ENCODE data around the gene ZNF592.

The ZNF592 gene

DNA sequence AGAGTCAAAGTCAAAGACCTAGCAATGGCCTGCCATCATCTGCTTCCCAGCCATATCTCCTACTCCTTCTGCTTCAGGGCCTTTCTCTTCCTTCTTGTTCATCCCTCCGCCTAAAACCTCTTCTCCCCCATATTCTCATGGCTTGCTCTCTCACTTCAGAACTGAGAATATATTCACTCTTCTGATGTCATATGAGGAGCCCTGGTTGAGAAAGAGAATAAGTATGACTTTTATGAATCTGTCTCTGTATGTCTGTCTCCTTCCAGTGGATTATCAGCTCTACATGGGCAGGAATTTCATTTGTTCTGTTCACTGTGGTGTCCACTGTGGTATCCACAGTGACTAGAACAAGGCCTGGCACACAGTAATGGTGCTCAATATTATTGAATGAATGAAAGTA is 11.8 kb downstream of the ZNF592 start:
- 100% methylated on average over 1 of the region's 1 CpG for WGBS, 2 experiments
- no peaks in the 10 kb centered on the region for H3K4me1 ChIP-seq (ENCODE audit: control insufficient read depth, insufficient read depth, low read length)
- H3K36me3 ChIP-seq (ENCODE audit: control insufficient read depth, insufficient read depth, low read length): no peaks in the 10 kb centered on the region
- no peak overlapping the region for H3K27ac ChIP-seq (ENCODE audit: insufficient read depth, low read depth, low read length, poor library complexity, severe bottlenecking)
- no peak overlapping the region for H3K4me3 ChIP-seq (ENCODE audit: insufficient read depth, low read depth, low read length)
- H3K27me3 ChIP-seq (ENCODE audit: control insufficient read depth, insufficient read depth, low read length, poor library complexity, severe bottlenecking): no peaks in the 10 kb centered on the region
- no peaks in the 10 kb centered on the region for H3K9me3 ChIP-seq (ENCODE audit: control insufficient read depth, low read length)

DNA sequence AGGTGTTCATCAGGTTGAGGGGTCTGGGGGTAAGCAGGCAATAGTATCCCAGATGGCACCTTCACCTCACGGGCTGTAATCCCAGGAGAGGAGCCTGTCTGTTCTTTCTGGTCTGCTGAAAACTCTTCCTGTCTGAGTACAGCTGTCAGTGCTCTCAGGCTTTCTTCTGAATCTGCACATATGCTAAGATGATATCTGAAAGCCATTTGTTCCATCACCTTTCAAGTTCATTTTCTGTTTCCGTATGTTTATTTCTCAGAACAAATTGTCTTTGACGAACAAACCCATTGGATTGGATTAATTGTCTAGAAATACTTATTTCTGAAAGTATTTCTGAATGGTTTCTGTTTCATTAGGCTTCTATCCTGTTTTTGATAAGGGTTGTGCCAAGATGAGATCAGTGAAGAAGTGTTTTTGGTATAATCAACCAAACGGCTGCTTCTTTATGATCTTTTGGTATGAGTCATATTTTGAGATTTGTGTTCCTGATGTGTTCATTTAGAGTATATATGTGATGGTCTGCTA is 13.3 kb downstream of the ZNF592 start:
- no peaks in the 10 kb centered on the region for H3K9me3 ChIP-seq (ENCODE audit: control insufficient read depth, low read length)
- H3K4me3 ChIP-seq (ENCODE audit: insufficient read depth, low read depth, low read length): no peak overlapping the region
- no peaks in the 10 kb centered on the region for H3K27me3 ChIP-seq (ENCODE audit: control insufficient read depth, insufficient read depth, low read length, poor library complexity, severe bottlenecking)
- no peak overlapping the region for H3K27ac ChIP-seq (ENCODE audit: insufficient read depth, low read depth, low read length, poor library complexity, severe bottlenecking)
- H3K36me3 ChIP-seq (ENCODE audit: control insufficient read depth, insufficient read depth, low read length): peaks cover 8% of the 10 kb centered on the region
- H3K4me1 ChIP-seq (ENCODE audit: control insufficient read depth, insufficient read depth, low read length): no peaks in the 10 kb centered on the region
- WGBS, 2 experiments: 70 to 72% methylated on average over 4 of the region's 4 CpGs

DNA sequence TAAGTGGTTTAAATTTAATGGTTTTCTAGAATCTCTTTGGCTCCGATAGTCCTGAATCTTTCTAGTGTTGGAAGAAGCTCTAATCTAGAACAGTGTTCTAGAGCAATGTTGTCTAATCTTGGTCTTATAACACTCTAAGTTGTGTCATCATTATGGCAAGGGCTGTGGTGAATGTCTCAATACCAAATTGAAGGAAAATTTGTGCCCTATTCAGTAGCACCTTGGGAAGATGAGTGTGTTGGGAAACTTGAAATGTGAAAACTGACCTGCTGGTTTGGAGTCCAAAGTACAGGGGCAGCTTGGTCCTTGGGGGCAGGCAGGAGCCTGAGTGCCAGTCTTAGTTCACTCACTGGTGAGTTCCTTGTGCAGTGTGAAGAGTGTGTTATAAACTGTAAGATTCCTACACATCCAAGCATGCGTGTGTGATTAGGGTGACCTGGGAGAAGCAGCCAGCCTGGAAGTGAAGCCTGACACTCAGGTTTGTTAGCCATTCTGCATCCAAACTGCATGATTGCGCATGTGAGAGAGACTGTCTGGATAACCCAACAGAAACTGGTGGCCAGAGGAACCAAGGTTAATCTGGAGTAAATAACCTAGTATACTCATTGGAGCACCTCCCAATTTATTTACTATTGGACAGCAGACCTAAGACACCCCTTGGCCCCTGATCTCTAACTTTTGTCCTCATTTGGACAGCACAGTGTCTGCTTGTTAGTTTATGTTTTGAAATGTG is 14.6 kb downstream of the ZNF592 start:
- WGBS, 2 experiments: 90 to 96% methylated on average over 3 of the region's 3 CpGs
- Histone ChIP-seq H3K27ac (ENCODE audit: insufficient read depth, low read depth, low read length, poor library complexity, severe bottlenecking) (no peak overlapping the region), H3K4me3 (ENCODE audit: insufficient read depth, low read depth, low read length) (no peak overlapping the region)

DNA sequence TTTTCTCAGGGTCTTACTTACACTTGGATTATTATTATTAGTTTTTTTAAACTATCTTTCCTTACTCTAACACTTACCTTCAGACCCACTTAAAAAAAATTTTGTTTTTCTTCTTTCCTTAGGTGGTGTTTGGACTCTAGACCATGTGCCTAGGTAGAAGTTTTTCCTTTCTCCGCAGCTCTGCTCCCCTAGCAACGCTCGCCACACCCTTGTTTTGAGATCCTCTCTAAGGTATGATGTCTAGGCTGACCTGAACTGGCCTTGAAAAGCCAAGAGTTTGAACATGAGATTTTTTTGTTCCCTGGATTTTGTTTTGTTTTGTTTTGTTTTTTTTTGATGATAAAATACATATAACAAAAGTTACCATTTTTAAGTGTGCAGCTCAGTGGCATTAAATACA is 16.2 kb downstream of the ZNF592 start:
- Histone ChIP-seq H3K4me3 (ENCODE audit: insufficient read depth, low read depth, low read length) (no peak overlapping the region), H3K27me3 (ENCODE audit: control insufficient read depth, insufficient read depth, low read length, poor library complexity, severe bottlenecking) (no peaks in the 10 kb centered on the region), H3K27ac (ENCODE audit: insufficient read depth, low read depth, low read length, poor library complexity, severe bottlenecking) (no peak overlapping the region), H3K36me3 (ENCODE audit: control insufficient read depth, insufficient read depth, low read length) (peaks cover 8% of the 10 kb centered on the region), H3K9me3 (ENCODE audit: control insufficient read depth, low read length) (no peaks in the 10 kb centered on the region), H3K4me1 (ENCODE audit: control insufficient read depth, insufficient read depth, low read length) (no peaks in the 10 kb centered on the region)
- 95 to 100% methylated on average over 3 of the region's 3 CpGs for WGBS, 2 experiments

More for the DNA sequence above, 14.6 kb downstream of the ZNF592 start:
- H3K9me3 ChIP-seq (ENCODE audit: control insufficient read depth, low read length): no peaks in the 10 kb centered on the region
- H3K4me1 ChIP-seq (ENCODE audit: control insufficient read depth, insufficient read depth, low read length): no peaks in the 10 kb centered on the region
- H3K27me3 ChIP-seq (ENCODE audit: control insufficient read depth, insufficient read depth, low read length, poor library complexity, severe bottlenecking): no peaks in the 10 kb centered on the region
- peaks cover 8% of the 10 kb centered on the region for H3K36me3 ChIP-seq (ENCODE audit: control insufficient read depth, insufficient read depth, low read length)

DNA sequence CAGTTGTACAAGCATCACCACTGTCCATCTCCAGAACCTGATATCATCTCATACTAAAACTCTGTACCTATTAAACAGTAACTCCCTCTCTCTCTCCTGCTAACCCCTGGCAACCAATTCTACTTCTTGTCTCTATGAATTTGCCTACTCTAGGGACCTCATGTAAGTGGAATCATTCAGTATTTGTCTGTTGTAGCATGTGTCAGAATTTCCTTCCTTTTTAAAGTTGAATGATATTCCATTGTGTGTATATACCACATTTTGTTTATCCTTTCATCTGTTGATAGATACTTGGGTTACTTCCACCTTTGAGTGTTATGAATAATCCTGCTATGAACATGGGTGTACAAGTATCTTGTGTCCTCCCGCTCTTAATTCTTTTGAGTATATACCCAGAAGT is 16.6 kb downstream of the ZNF592 start:
- no peak overlapping the region for H3K4me3 ChIP-seq (ENCODE audit: insufficient read depth, low read depth, low read length)
- H3K4me1 ChIP-seq (ENCODE audit: control insufficient read depth, insufficient read depth, low read length): no peaks in the 10 kb centered on the region
- peaks cover 8% of the 10 kb centered on the region for H3K36me3 ChIP-seq (ENCODE audit: control insufficient read depth, insufficient read depth, low read length)
- 95 to 100% methylated on average over 1 of the region's 1 CpG for WGBS, 2 experiments
- H3K27ac ChIP-seq (ENCODE audit: insufficient read depth, low read depth, low read length, poor library complexity, severe bottlenecking): no peak overlapping the region
- H3K9me3 ChIP-seq (ENCODE audit: control insufficient read depth, low read length): no peaks in the 10 kb centered on the region
- no peaks in the 10 kb centered on the region for H3K27me3 ChIP-seq (ENCODE audit: control insufficient read depth, insufficient read depth, low read length, poor library complexity, severe bottlenecking)

DNA sequence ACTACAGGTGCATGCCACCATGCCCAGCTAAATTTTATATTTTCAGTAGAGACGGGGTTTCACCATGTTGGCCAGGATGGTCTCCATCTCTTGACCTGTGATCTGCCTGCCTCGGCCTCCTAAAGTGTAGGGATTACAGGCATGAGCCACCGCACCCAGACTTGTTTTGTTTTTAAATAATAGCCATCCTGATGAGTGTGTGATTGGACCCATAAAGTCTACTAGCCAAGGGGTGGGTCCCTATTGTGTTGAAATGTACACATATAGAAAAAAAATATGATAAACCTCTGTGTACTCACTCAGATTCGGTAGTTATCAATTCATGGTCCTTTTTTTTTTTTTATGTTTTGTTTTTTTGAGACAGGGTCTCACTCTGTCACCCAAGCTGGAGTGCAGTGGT is 17.3 kb downstream of the ZNF592 start:
- Histone ChIP-seq H3K27ac (ENCODE audit: insufficient read depth, low read depth, low read length, poor library complexity, severe bottlenecking) (no peak overlapping the region), H3K36me3 (ENCODE audit: control insufficient read depth, insufficient read depth, low read length) (peaks cover 8% of the 10 kb centered on the region), H3K4me1 (ENCODE audit: control insufficient read depth, insufficient read depth, low read length) (no peaks in the 10 kb centered on the region), H3K4me3 (ENCODE audit: insufficient read depth, low read depth, low read length) (no peak overlapping the region), H3K27me3 (ENCODE audit: control insufficient read depth, insufficient read depth, low read length, poor library complexity, severe bottlenecking) (no peaks in the 10 kb centered on the region), H3K9me3 (ENCODE audit: control insufficient read depth, low read length) (no peaks in the 10 kb centered on the region)
- WGBS, 2 experiments: 88 to 97% methylated on average over 3 to 4 of the region's 4 CpGs

DNA sequence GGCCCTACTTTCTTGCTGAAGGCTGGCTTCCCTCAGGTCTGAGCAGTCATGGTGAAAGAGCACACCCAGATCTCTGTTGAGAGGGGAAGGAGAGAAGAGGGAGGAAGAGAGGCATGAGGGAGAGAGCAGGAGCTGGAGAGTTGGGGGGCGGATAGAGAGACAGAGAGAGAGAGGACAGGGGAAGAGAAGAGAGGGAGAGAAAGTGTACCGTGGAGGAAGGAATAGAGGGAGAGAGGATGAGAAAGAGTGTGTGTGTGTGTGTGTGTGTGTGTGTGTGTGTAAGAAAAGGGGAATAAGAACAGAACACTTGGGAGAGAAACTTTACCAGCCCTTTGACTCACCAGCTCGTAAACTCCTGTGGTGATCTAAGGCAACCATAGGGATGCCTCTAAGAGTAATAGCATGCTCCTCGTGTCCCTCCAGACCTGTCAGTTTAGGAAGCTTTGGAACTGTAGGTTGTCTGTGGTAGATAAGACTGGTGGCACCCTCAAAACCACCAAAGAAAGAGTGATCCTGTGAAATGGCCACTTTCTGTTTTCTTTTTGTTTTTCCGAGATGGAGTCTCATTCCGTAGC is 18.2 kb downstream of the ZNF592 start:
- no peaks in the 10 kb centered on the region for H3K27me3 ChIP-seq (ENCODE audit: control insufficient read depth, insufficient read depth, low read length, poor library complexity, severe bottlenecking)
- no peak overlapping the region for H3K4me3 ChIP-seq (ENCODE audit: insufficient read depth, low read depth, low read length)
- H3K9me3 ChIP-seq (ENCODE audit: control insufficient read depth, low read length): no peaks in the 10 kb centered on the region
- peaks cover 8% of the 10 kb centered on the region for H3K36me3 ChIP-seq (ENCODE audit: control insufficient read depth, insufficient read depth, low read length)
- H3K27ac ChIP-seq (ENCODE audit: insufficient read depth, low read depth, low read length, poor library complexity, severe bottlenecking): no peak overlapping the region
- H3K4me1 ChIP-seq (ENCODE audit: control insufficient read depth, insufficient read depth, low read length): no peaks in the 10 kb centered on the region
- 92 to 94% methylated on average over 6 of the region's 6 CpGs for WGBS, 2 experiments

DNA sequence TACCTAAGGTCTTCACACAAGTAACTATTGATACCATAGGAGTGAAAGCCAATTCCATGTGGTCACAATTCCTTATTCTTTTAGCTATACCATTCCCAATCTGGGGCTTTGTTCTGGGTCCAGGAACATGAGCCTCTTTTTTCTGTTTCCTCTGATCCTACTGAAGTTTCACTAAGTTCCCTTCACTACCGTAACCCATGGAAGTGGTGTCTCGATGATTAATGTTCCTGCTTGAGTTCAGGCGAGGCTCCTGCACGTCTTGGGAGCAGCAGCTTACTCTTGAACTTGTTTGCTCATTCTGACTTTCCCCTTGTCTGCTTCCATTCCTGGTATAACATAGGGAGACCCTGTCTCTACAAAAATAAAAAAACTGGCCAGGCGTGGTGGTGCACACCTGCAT is 23.6 kb downstream of the ZNF592 start:
- Histone ChIP-seq H3K27ac (ENCODE audit: insufficient read depth, low read depth, low read length, poor library complexity, severe bottlenecking) (no peak overlapping the region), H3K9me3 (ENCODE audit: control insufficient read depth, low read length) (no peaks in the 10 kb centered on the region), H3K4me1 (ENCODE audit: control insufficient read depth, insufficient read depth, low read length) (no peaks in the 10 kb centered on the region), H3K36me3 (ENCODE audit: control insufficient read depth, insufficient read depth, low read length) (no peaks in the 10 kb centered on the region), H3K27me3 (ENCODE audit: control insufficient read depth, insufficient read depth, low read length, poor library complexity, severe bottlenecking) (no peaks in the 10 kb centered on the region), H3K4me3 (ENCODE audit: insufficient read depth, low read depth, low read length) (no peak overlapping the region)
- WGBS, 2 experiments: 92 to 94% methylated on average over 5 of the region's 5 CpGs

DNA sequence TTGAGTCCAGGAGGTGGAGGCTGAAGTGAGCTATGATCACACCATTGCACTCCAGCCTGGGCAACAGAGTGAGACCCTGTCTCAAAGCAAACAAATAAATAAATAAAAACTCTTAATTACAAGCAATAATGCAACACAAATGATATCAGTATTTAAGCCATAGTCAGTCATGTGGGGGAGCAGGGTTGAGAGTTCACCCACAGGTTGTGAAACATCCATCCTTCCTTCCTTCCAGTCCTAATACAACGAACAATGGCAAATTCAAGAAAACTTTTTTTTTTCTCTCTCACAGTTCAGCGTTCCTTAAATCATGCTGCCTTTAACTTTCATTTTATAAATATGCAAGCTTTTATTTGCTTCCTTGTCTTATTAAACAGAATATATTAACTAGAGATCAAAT is 24.1 kb downstream of the ZNF592 start:
- H3K27ac ChIP-seq (ENCODE audit: insufficient read depth, low read depth, low read length, poor library complexity, severe bottlenecking): no peak overlapping the region
- H3K36me3 ChIP-seq (ENCODE audit: control insufficient read depth, insufficient read depth, low read length): no peaks in the 10 kb centered on the region
- no peaks in the 10 kb centered on the region for H3K27me3 ChIP-seq (ENCODE audit: control insufficient read depth, insufficient read depth, low read length, poor library complexity, severe bottlenecking)
- H3K9me3 ChIP-seq (ENCODE audit: control insufficient read depth, low read length): no peaks in the 10 kb centered on the region
- H3K4me3 ChIP-seq (ENCODE audit: insufficient read depth, low read depth, low read length): no peak overlapping the region
- no peaks in the 10 kb centered on the region for H3K4me1 ChIP-seq (ENCODE audit: control insufficient read depth, insufficient read depth, low read length)
- WGBS, 2 experiments: 88 to 95% methylated on average over 2 of the region's 2 CpGs

DNA sequence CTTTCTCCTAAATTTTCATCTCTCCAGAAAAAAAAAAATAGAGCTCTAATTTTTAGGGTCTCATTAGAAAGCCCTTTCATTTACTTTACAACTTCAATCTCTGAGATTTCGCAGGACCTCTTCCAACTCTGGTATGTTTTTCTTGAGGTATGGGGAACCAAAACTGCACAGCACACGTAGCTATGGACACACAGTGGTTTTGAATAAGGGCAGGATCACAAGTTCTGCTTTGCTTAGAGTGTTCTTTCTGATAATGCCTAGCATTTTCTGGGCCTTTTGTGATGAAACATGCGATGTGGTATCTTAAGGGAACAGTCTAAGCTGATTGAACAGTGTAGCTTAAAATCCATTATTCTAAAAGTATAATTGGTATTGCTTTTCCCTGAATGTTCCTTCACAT is 25.3 kb downstream of the ZNF592 start:
- Histone ChIP-seq H3K4me1 (ENCODE audit: control insufficient read depth, insufficient read depth, low read length) (no peaks in the 10 kb centered on the region), H3K27ac (ENCODE audit: insufficient read depth, low read depth, low read length, poor library complexity, severe bottlenecking) (no peak overlapping the region), H3K9me3 (ENCODE audit: control insufficient read depth, low read length) (no peaks in the 10 kb centered on the region), H3K4me3 (ENCODE audit: insufficient read depth, low read depth, low read length) (no peak overlapping the region), H3K27me3 (ENCODE audit: control insufficient read depth, insufficient read depth, low read length, poor library complexity, severe bottlenecking) (no peaks in the 10 kb centered on the region), H3K36me3 (ENCODE audit: control insufficient read depth, insufficient read depth, low read length) (no peaks in the 10 kb centered on the region)
- WGBS, 2 experiments: 92 to 94% methylated on average over 3 of the region's 3 CpGs
